ENCODE data around the gene TRPM2. TPM values are rescaled to one million over a fixed set of nuclear protein-coding genes. Genes with fewer than 3 reads are reported as not detected.
A peak's percentile ranks its signal among the peaks of the same experiment; 100 is the strongest.

TRPM2 gene
- total and polyA plus RNA-seq, 2 of the 13 experiments (the other 11 are each of a cell fraction or from before 2014, with no cell fraction given): 0.07 to 0.20 TPM

- TF ChIP-seq, protein P1, sequence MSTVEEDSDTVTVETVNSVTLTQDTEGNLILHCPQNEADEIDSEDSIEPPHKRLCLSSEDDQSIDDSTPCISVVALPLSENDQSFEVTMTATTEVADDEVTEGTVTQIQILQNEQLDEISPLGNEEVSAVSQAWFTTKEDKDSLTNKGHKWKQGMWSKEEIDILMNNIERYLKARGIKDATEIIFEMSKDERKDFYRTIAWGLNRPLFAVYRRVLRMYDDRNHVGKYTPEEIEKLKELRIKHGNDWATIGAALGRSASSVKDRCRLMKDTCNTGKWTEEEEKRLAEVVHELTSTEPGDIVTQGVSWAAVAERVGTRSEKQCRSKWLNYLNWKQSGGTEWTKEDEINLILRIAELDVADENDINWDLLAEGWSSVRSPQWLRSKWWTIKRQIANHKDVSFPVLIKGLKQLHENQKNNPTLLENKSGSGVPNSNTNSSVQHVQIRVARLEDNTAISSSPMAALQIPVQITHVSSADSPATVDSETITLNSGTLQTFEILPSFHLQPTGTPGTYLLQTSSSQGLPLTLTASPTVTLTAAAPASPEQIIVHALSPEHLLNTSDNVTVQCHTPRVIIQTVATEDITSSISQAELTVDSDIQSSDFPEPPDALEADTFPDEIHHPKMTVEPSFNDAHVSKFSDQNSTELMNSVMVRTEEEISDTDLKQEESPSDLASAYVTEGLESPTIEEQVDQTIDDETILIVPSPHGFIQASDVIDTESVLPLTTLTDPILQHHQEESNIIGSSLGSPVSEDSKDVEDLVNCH (CRISPR knock-in tag; IDR thresholded peaks at IDR 0.05): 0 out of 2 replicates have a peak, but pooled peaks have one; percentile 66
- TF ChIP-seq SPEN (CRISPR knock-in tag; IDR thresholded peaks at IDR 0.05; ENCODE audit: low read depth) (peak; percentile 90), NPAS2 (CRISPR knock-in tag; IDR thresholded peaks at IDR 0.05; ENCODE audit: borderline replicate concordance) (no peak), DDIT3 (CRISPR knock-in tag; IDR thresholded peaks at IDR 0.05) (no peak), FOXP1 (IDR thresholded peaks at IDR 0.05) (no peak), FOXP1 (CRISPR knock-in tag; IDR thresholded peaks at IDR 0.05) (peak; percentile 30), NR2F6 (IDR thresholded peaks at IDR 0.05) (peak; percentile 77), NR2F6 (CRISPR knock-in tag; IDR thresholded peaks at IDR 0.05) (peak; percentile 61; the same call in 1 of the 2 replicates), SAP130 (CRISPR knock-in tag; IDR thresholded peaks at IDR 0.05; ENCODE audit: low read depth) (peak; percentile 91), MAF1 (CRISPR knock-in tag; IDR thresholded peaks at IDR 0.05; ENCODE audit: borderline replicate concordance) (no peak), ZNF263 (CRISPR knock-in tag; IDR thresholded peaks at IDR 0.05) (no peak), SALL2 (CRISPR knock-in tag; IDR thresholded peaks at IDR 0.05) (peak; percentile 83), MED8 (CRISPR knock-in tag; IDR thresholded peaks at IDR 0.05; ENCODE audit: insufficient replicate concordance) (peak; percentile 3), MYC (CRISPR knock-in tag; IDR thresholded peaks at IDR 0.05; ENCODE audit: borderline replicate concordance) (peak; percentile 73; the same call in 1 of the 2 replicates), HDAC1 (CRISPR knock-in tag; IDR thresholded peaks at IDR 0.05) (no peak; the same call in 1 of the 2 replicates), SIX1 (CRISPR knock-in tag; IDR thresholded peaks at IDR 0.05; ENCODE audit: borderline replicate concordance) (peak; percentile 12; the same call in 1 of the 2 replicates), SNRNP70 (IDR thresholded peaks at IDR 0.05; ENCODE audit: low read depth, low read length) (no peak), EEA1 (CRISPR knock-in tag; IDR thresholded peaks at IDR 0.05; ENCODE audit: borderline replicate concordance) (no peak), ZNF207 (IDR thresholded peaks at IDR 0.05; ENCODE audit: borderline replicate concordance) (no peak)
- TF ChIP-seq, protein P2, sequence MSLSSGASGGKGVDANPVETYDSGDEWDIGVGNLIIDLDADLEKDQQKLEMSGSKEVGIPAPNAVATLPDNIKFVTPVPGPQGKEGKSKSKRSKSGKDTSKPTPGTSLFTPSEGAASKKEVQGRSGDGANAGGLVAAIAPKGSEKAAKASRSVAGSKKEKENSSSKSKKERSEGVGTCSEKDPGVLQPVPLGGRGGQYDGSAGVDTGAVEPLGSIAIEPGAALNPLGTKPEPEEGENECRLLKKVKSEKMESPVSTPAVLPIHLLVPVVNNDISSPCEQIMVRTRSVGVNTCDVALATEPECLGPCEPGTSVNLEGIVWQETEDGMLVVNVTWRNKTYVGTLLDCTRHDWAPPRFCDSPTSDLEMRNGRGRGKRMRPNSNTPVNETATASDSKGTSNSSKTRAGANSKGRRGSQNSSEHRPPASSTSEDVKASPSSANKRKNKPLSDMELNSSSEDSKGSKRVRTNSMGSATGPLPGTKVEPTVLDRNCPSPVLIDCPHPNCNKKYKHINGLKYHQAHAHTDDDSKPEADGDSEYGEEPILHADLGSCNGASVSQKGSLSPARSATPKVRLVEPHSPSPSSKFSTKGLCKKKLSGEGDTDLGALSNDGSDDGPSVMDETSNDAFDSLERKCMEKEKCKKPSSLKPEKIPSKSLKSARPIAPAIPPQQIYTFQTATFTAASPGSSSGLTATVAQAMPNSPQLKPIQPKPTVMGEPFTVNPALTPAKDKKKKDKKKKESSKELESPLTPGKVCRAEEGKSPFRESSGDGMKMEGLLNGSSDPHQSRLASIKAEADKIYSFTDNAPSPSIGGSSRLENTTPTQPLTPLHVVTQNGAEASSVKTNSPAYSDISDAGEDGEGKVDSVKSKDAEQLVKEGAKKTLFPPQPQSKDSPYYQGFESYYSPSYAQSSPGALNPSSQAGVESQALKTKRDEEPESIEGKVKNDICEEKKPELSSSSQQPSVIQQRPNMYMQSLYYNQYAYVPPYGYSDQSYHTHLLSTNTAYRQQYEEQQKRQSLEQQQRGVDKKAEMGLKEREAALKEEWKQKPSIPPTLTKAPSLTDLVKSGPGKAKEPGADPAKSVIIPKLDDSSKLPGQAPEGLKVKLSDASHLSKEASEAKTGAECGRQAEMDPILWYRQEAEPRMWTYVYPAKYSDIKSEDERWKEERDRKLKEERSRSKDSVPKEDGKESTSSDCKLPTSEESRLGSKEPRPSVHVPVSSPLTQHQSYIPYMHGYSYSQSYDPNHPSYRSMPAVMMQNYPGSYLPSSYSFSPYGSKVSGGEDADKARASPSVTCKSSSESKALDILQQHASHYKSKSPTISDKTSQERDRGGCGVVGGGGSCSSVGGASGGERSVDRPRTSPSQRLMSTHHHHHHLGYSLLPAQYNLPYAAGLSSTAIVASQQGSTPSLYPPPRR (CRISPR knock-in tag; IDR thresholded peaks at IDR 0.05; ENCODE audit: borderline replicate concordance): peak; percentile 56; the same call in 1 of the 2 replicates
- TF ChIP-seq, protein P3, sequence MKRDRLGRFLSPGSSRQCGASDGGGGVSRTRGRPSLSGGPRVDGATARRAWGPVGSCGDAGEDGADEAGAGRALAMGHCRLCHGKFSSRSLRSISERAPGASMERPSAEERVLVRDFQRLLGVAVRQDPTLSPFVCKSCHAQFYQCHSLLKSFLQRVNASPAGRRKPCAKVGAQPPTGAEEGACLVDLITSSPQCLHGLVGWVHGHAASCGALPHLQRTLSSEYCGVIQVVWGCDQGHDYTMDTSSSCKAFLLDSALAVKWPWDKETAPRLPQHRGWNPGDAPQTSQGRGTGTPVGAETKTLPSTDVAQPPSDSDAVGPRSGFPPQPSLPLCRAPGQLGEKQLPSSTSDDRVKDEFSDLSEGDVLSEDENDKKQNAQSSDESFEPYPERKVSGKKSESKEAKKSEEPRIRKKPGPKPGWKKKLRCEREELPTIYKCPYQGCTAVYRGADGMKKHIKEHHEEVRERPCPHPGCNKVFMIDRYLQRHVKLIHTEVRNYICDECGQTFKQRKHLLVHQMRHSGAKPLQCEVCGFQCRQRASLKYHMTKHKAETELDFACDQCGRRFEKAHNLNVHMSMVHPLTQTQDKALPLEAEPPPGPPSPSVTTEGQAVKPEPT (CRISPR knock-in tag; IDR thresholded peaks at IDR 0.05; ENCODE audit: low read depth): peak; percentile 94
These were observed 129.3 kb downstream of the TRPM2 start (continued) for GRCh38 chr21:44482581-44483287.

Data from HepG2 (cell line).